CD8-positive, alpha-beta memory T cell (primary cell): ENCODE data around the gene TEP1. TPM values are rescaled to one million over a fixed set of nuclear protein-coding genes. Genes with fewer than 3 reads are reported as not detected.
"Not testable (repeated sequence)": the region's sequence is repeated elsewhere in the genome, so short reads cannot be mapped to it uniquely, and the experiment has no call there.

ENCODE experiments used
- CTCF ChIA-PET: fragments of 350-600 bp; sonication (Branson Sonifier 250); formaldehyde crosslinking; loops from one replicate; lab custom pipeline; 2021; ENCODE audit warnings: antibody characterized with exemption; lab: Charles Lee
- POLR2A ChIA-PET: fragments of 350-600 bp; sonication (Branson Sonifier 250); formaldehyde crosslinking; loops from one replicate; lab custom pipeline; 2021; ENCODE audit warnings: antibody characterized with exemption; lab: Charles Lee
- DNase-seq, 5 donors: peaks; one replicate each; pipeline versions ENCODE4 v3.0.0 to v3.0.0-alpha.2; 2020 to 2022; ENCODE audit warnings: mixed read lengths in 1 of 5
- H3K27ac ChIP-seq: one replicate; pipeline ENCODE4 v1.7.0; 2013; ENCODE audit warnings: low read depth, mild to moderate bottlenecking, low read length, moderate library complexity
- H3K27me3 ChIP-seq: 2 replicates; pipeline ENCODE4 v1.7.0; 2013; ENCODE audit warnings: low read length, mild to moderate bottlenecking; ENCODE audit not compliant: insufficient read depth, poor library complexity, severe bottlenecking
- H3K36me3 ChIP-seq: 2 replicates; pipeline ENCODE4 v1.7.0; 2013; ENCODE audit warnings: mild to moderate bottlenecking, low read length, moderate library complexity; ENCODE audit not compliant: insufficient read depth
- H3K4me1 ChIP-seq: 2 replicates; pipeline ENCODE4 v1.7.0; 2013; ENCODE audit warnings: mild to moderate bottlenecking, low read length, moderate library complexity; ENCODE audit not compliant: insufficient read depth
- H3K4me3 ChIP-seq: 2 replicates; pipeline ENCODE4 v1.7.0; 2013; ENCODE audit warnings: mild to moderate bottlenecking, low read length
- H3K9me3 ChIP-seq: 2 replicates; pipeline ENCODE4 v1.7.0; 2013; ENCODE audit warnings: mild to moderate bottlenecking, low read length
- H3K27ac Mint-ChIP-seq, 8 donors: one replicate each; pipeline ENCODE4 v1.8.0; 2020 to 2021; ENCODE audit warnings: mixed read lengths in 8 of 8, mild to moderate bottlenecking in 6 of 8, inconsistent platforms in 3 of 8, moderate library complexity in 3 of 8
- H3K27me3 Mint-ChIP-seq, 2 donors: one replicate each; pipeline ENCODE4 v1.8.0; 2020 to 2021; ENCODE audit warnings: mixed read lengths in 2 of 2, mild to moderate bottlenecking in 1 of 2, moderate library complexity in 1 of 2
- H3K36me3 Mint-ChIP-seq, 3 donors: one replicate each; pipeline ENCODE4 v1.8.0; 2020 to 2021; ENCODE audit warnings: mixed read lengths in 3 of 3, inconsistent platforms in 1 of 3, mild to moderate bottlenecking in 1 of 3
- H3K4me1 Mint-ChIP-seq, 3 donors: one replicate each; pipeline ENCODE4 v1.8.0; 2020 to 2021; ENCODE audit warnings: mixed read lengths in 3 of 3, inconsistent platforms in 1 of 3, mild to moderate bottlenecking in 1 of 3
- H3K4me3 Mint-ChIP-seq, 7 donors: one replicate each; pipeline ENCODE4 v1.8.0; 2020 to 2021; ENCODE audit warnings: mixed read lengths in 7 of 7, mild to moderate bottlenecking in 6 of 7, moderate library complexity in 4 of 7, inconsistent platforms in 2 of 7
- H3K9me3 Mint-ChIP-seq, 5 donors: one replicate each; pipeline ENCODE4 v1.8.0; 2020 to 2022; ENCODE audit warnings: mixed read lengths in 5 of 5, mild to moderate bottlenecking in 3 of 5, moderate library complexity in 2 of 5, inconsistent platforms in 1 of 5
- polyA plus RNA-seq: library from polyadenylated mRNA; unstranded; fragments of 300-500 nt; fragmentation: Illumina TruSeq; gene quantifications from one replicate; pipeline ENCODE4 v1.2.3, GENCODE V29; 2021
- total RNA-seq, 2 experiments: library from RNA; stranded (reverse); gene quantifications; one replicate each; pipeline ENCODE4 v1.2.3, GENCODE V29; 2021

Gene TEP1
- total and polyA plus RNA-seq, 3 experiments from 2014 or later, result 9.1 to 33.0 (median 31.7) TPM

DNA sequence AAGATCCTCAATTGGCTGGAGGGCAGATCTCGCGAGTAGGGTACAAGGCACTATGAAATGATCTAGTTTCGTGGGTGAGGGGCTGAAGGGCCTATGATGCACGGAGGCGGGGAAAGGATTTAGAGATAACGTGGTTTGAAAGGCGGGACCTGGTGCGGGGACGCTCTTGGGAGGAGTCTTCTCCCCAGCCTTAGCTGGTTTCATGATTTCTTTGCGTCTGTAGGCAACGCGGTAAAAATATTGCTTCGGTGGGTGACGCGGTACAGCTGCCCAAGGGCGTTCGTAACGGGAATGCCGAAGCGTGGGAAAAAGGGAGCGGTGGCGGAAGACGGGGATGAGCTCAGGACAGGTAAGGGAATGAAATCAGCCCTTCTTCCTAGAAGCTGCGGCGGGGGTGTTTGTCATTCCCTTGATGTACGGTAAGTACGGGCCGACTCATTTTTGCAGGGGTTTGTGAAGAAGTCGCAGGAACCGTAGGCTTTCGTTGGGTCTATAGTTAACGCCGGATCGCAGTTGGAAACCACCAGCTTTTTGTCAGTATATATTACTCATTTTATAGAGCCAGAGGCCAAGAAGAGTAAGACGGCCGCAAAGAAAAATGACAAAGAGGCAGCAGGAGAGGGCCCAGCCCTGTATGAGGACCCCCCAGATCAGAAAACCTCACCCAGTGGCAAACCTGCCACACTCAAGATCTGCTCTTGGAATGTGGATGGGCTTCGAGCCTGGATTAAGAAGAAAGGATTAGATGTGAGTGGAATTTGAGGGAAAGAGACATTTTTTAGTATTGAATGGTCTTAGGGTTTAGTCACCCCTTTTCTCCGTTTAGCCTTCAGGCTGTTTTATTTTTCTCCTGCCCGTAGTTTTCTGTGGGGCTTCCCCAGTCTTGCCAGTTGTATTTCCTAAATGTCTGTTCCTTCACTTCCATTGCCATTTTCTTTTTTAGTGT lies 42.3 kb upstream of the TEP1 start:
- POLR2A ChIA-PET, result interaction anchor here (0.6 to 2.2 kb wide), 9 partner anchors 11 to 226 kb away, joined by 3 to 18 read pairs (median 3); partner anchors contain the start of genes PARP2, PNP and TEP1
- Histone ChIP-seq H3K27ac (peak overlapping the region; percentile 87), H3K36me3 (peaks cover 58% of the 10 kb centered on the region), H3K4me1 (peaks cover 34% of the 10 kb centered on the region), H3K9me3 (no peaks in the 10 kb centered on the region), H3K27me3 (no peaks in the 10 kb centered on the region), H3K4me3 (peak overlapping the region; percentile 78)
- CTCF ChIA-PET, result interaction anchor here (0.8 to 2.5 kb wide), 9 partner anchors 8 to 154 kb away, joined by 3 to 13 read pairs (median 5); partner anchors contain the start of genes PARP2 and TEP1
- Mint-ChIP-seq H3K27ac (no peak overlapping the region), H3K36me3 (peaks cover 0 to 43% (median 19%) of the 10 kb centered on the region in 3 donors), H3K4me1 (peaks cover 29 to 42% (median 35%) of the 10 kb centered on the region in 3 donors), H3K9me3 (no peaks in the 10 kb centered on the region), H3K27me3 (no peaks in the 10 kb centered on the region), H3K4me3 (no peak overlapping the region)
- peak in 1 of 5 donors; percentile 57 for DNase-seq

DNA sequence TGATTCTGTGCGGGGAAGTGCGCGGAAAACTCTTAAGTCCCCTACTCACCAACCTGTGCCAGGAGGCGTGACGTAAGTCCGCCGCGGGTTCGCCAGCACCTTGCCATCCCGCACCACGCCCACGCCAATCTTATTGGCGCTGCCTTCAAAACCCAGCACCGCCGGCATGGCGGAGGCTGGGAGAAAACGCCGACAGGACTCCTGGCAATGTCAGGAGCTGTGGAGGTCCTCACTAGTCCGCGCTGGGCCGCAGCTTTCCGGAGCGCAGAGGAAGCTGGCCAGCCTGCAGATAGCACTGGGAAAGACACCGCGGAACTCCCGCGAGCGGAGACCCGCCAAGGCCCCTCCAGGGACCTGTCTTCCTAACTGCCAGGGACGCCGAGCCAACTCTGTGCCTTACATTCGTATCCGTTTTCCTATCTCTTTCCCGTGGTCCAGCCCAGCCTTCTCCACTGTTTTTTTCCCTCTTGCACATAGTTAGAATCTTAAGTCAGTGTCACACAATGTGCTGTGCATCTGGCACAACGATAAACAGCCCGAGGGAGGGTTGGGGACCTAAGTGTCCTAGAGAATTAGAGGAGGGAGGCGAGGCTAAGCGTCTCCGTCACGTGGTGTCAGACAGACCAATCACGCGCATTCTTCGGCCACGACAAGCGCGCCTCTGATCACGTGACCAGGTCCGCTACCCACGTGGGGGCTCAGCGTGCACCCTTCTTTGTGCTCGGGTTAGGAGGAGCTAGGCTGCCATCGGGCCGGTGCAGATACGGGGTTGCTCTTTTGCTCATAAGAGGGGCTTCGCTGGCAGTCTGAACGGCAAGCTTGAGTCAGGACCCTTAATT lies 41.4 kb upstream of the TEP1 start, which contains the start of the genes APEX1 and OSGEP:
Gene APEX1 (plus strand): TSS at position 711 of the 839 bp plus-strand sequence. CDS start 420 bp downstream, outside the sequence.
Gene OSGEP (minus strand): TSS at position 297 of the 839 bp plus-strand sequence. CDS start 129 bp downstream, at position 168.
- peak within 1 kb of the TSS in 1 of 7 donors; percentile 44 for H3K4me3 Mint-ChIP-seq
- H3K4me3 ChIP-seq, result peak within 1 kb of the TSS; percentile 78

DNA sequence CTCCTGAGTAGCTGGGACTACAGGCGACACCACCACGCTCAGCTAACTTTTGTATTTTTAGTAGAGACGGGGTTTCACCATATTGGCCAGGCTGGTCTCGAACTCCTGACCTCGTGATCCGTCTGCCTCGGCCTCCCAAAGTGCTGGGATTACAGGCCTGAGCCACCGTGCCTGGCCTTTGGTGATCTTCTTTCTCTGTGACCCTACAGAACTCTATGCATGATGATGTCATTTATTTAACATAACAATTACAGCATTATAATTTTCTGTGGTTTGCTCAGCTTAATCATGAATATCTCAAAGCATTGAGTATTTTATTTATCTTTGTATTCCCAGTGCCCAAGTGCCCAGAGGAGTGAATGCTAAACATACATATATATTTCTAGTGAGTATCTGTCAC lies 39.5 kb upstream of the TEP1 start:
- not testable (repeated sequence) for DNase-seq, H3K4me3 ChIP-seq, H3K9me3 Mint-ChIP-seq, H3K9me3 ChIP-seq, H3K27me3 ChIP-seq, H3K27ac ChIP-seq, H3K27me3 Mint-ChIP-seq
- peaks cover 5 to 27% (median 19%) of the 10 kb centered on the region in 3 donors for H3K36me3 Mint-ChIP-seq
- peaks cover 12 to 25% (median 18%) of the 10 kb centered on the region in 3 donors for H3K4me1 Mint-ChIP-seq
- peak overlapping the region in 4 of 7 donors; percentile 20 to 77 (median 44) for H3K4me3 Mint-ChIP-seq
- ChIA-PET POLR2A (interaction anchor here (0.6 to 0.8 kb wide), 2 partner anchors 18 to 23 kb away, joined by 3 to 4 read pairs; no protein-coding TSS in a partner anchor), CTCF (interaction anchor here (1.0 kb wide), 1 partner anchor 29 kb away, joined by 3 read pairs; no protein-coding TSS in a partner anchor)
- Histone ChIP-seq H3K4me1 (peaks cover 21% of the 10 kb centered on the region), H3K36me3 (peaks cover 59% of the 10 kb centered on the region)
- peak overlapping the region in 6 of 8 donors; percentile 20 to 63 (median 48) for H3K27ac Mint-ChIP-seq

More for the DNA sequence above, 41.4 kb upstream of the TEP1 start, which contains the start of the genes APEX1 and OSGEP:
- no peak within 1 kb of the TSS for H3K27ac Mint-ChIP-seq
- Histone ChIP-seq H3K27me3 (no peaks in the 10 kb centered on the region), H3K27ac (peak within 1 kb of the TSS; percentile 87), H3K36me3 (peaks cover 59% of the 10 kb centered on the region), H3K9me3 (no peaks in the 10 kb centered on the region), H3K4me1 (peaks cover 25% of the 10 kb centered on the region)
- ChIA-PET CTCF (interaction anchor here (1.0 to 2.5 kb wide), 8 partner anchors 9 to 155 kb away, joined by 3 to 13 read pairs (median 5); partner anchors contain the start of gene PARP2), POLR2A (interaction anchor here (0.6 to 2.2 kb wide), 10 partner anchors 10 to 786 kb away, joined by 3 to 18 read pairs (median 4); partner anchors contain the start of genes PARP2, PNP and TEP1)
- H3K36me3 Mint-ChIP-seq, result peaks cover 5 to 34% (median 19%) of the 10 kb centered on the region in 3 donors
- H3K9me3 Mint-ChIP-seq, result no peaks in the 10 kb centered on the region
- peaks cover 20 to 36% (median 30%) of the 10 kb centered on the region in 3 donors for H3K4me1 Mint-ChIP-seq
- no peaks in the 10 kb centered on the region for H3K27me3 Mint-ChIP-seq
- peak; percentile 96 to 99 (median 97) for DNase-seq

DNA sequence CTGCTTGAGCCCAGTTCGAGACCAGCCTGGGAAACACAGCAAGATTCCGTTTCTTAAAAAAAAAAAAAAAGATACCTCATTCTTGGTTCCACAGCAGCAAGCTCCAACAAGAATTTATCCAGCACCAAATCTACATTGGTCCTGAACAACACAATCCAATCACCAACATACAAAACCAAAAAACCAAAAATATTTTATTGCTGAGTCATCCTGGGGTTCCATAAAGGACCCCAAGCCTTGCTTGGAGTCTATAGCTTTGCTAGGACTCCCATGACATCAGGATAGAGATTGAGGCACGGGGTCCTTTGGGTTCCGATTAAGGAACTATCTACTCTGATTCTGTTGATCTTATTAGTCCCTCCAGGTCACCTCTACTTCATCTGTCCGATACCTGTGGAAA lies 33.6 kb upstream of the TEP1 start:
- Mint-ChIP-seq H3K36me3 (peaks cover 9 to 30% (median 10%) of the 10 kb centered on the region in 3 donors), H3K27me3 (no peaks in the 10 kb centered on the region), H3K27ac (no peak overlapping the region), H3K4me3 (no peak overlapping the region), H3K4me1 (peaks cover under 1 to 5% (median 3%) of the 10 kb centered on the region in 3 donors), H3K9me3 (no peaks in the 10 kb centered on the region)
- POLR2A ChIA-PET, result no interaction called here
- H3K27me3 ChIP-seq, result no peaks in the 10 kb centered on the region
- no peak overlapping the region for H3K27ac ChIP-seq
- peaks cover 47% of the 10 kb centered on the region for H3K36me3 ChIP-seq
- CTCF ChIA-PET, result interaction anchor here (1.2 to 1.5 kb wide), 2 partner anchors 11 to 120 kb away, joined by 3 to 5 read pairs; partner anchors contain the start of gene KLHL33
- peaks cover 2% of the 10 kb centered on the region for H3K4me1 ChIP-seq
- no peak overlapping the region for H3K4me3 ChIP-seq
- no peak for DNase-seq
- H3K9me3 ChIP-seq, result no peaks in the 10 kb centered on the region

DNA sequence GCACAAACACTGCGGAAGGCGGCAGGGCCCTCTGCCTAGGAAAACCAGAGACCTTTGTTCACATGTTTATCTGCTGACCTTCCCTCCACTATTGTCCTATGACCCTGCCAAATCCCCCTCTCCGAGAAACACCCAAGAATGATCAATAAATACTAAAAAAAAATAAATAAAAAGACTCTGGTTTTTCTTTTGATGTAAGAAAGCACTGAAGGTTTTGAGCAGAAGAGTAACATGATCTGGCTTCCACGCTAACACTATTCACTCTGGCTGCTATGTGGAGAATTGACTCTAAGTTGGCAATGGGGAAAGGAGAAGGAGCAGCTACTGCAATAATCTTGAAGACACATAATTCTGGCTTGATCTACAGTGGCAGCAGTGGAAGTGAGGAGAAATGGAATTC lies 30.3 kb upstream of the TEP1 start:
- peaks cover 21% of the 10 kb centered on the region for H3K36me3 ChIP-seq
- Mint-ChIP-seq H3K36me3 (peaks cover 1 to 18% (median 4%) of the 10 kb centered on the region in 3 donors), H3K4me1 (peaks cover 15 to 18% (median 17%) of the 10 kb centered on the region in 3 donors)
- H3K9me3 ChIP-seq, H3K4me3 Mint-ChIP-seq, H3K4me3 ChIP-seq, DNase-seq, POLR2A ChIA-PET, H3K27ac ChIP-seq, H3K9me3 Mint-ChIP-seq, CTCF ChIA-PET, H3K27me3 Mint-ChIP-seq, H3K27me3 ChIP-seq, H3K27ac Mint-ChIP-seq: not testable (repeated sequence)
- peaks cover 22% of the 10 kb centered on the region for H3K4me1 ChIP-seq

DNA sequence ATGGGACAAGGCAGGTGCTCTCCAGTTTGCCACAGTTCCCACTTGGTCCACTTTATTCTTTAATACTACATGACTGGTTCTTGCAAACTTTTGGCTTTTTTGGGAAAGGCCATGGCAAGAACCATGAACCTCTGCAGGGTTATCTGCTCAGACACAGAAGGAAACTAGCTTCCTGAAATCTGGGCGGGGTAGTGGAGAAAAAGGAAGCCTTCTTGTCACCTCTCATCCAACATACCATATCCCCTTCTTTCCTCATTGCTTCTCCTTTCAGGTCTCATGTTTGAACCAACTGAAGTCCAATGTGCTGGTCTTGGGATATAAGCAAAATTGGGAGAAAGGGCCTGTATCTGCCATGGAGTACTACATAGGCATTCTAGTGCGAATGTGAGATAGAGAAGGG lies 28.2 kb upstream of the TEP1 start:
- Histone ChIP-seq H3K4me3 (no peak overlapping the region), H3K27ac (no peak overlapping the region), H3K9me3 (no peaks in the 10 kb centered on the region), H3K27me3 (no peaks in the 10 kb centered on the region), H3K4me1 (peaks cover 22% of the 10 kb centered on the region), H3K36me3 (peaks cover 3% of the 10 kb centered on the region)
- DNase-seq, result no peak
- H3K4me3 Mint-ChIP-seq, result no peak overlapping the region
- peak overlapping the region in 3 of 8 donors; percentile 1 to 84 (median 29) for H3K27ac Mint-ChIP-seq
- peaks cover 15 to 18% (median 17%) of the 10 kb centered on the region in 3 donors for H3K4me1 Mint-ChIP-seq
- ChIA-PET CTCF (interaction anchor here (1.1 kb wide), 1 partner anchor 24 kb away, joined by 3 read pairs; no protein-coding TSS in a partner anchor), POLR2A (no interaction called here)
- H3K27me3 Mint-ChIP-seq, result no peaks in the 10 kb centered on the region
- H3K36me3 Mint-ChIP-seq, result peaks cover 0 to 2% (median 1%) of the 10 kb centered on the region in 3 donors
- H3K9me3 Mint-ChIP-seq, result no peaks in the 10 kb centered on the region

DNA sequence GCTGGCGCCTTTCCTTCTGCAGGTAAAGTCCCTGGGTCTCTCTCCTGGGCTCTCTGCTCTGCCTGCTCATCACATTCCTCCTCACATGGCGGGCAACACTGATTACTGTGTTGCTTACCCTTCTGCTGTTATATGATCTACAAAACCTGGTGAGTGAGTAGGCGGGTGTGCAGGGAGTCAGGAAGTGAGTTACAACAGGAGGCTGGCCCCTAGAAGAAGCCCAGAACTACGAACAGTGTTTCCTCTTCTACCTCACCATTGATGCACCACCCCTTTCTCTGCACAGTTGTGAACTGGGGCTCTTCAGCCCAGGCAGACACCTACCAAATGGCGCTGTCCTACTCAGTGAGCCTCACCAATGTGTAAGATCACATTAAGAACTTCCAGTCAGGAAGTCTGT lies 27.6 kb upstream of the TEP1 start:
- no peaks in the 10 kb centered on the region for H3K9me3 ChIP-seq
- H3K4me3 Mint-ChIP-seq, result peak overlapping the region in 4 of 7 donors; percentile 56 to 60 (median 59)
- H3K4me1 Mint-ChIP-seq, result peaks cover 15 to 18% (median 17%) of the 10 kb centered on the region in 3 donors
- peak in 2 of 5 donors; percentile 14 to 63 for DNase-seq
- CTCF ChIA-PET, result interaction anchor here (1.0 to 1.1 kb wide), 2 partner anchors 18 to 23 kb away, joined by 3 read pairs; no protein-coding TSS in a partner anchor
- H3K36me3 ChIP-seq, result no peaks in the 10 kb centered on the region
- H3K27me3 Mint-ChIP-seq, result no peaks in the 10 kb centered on the region
- peaks cover 0 to 2% (median 1%) of the 10 kb centered on the region in 3 donors for H3K36me3 Mint-ChIP-seq
- H3K4me3 ChIP-seq, result peak overlapping the region; percentile 10
- no peaks in the 10 kb centered on the region for H3K27me3 ChIP-seq
- no peak overlapping the region for H3K27ac ChIP-seq
- POLR2A ChIA-PET, result no interaction called here
- peak overlapping the region in 7 of 8 donors; percentile 18 to 96 (median 84) for H3K27ac Mint-ChIP-seq
- H3K9me3 Mint-ChIP-seq, result no peaks in the 10 kb centered on the region
- peaks cover 22% of the 10 kb centered on the region for H3K4me1 ChIP-seq
